ENCODE results near the gene FNDC11. TPM values are rescaled to one million over a fixed set of nuclear protein-coding genes. Genes with fewer than 3 reads are reported as not detected.

The FNDC11 gene
- total and polyA plus RNA-seq, 2 of the 13 experiments (the other 11 are each of a cell fraction or from before 2014, with no cell fraction given): 0.07 TPM; not detected in 1

DNA sequence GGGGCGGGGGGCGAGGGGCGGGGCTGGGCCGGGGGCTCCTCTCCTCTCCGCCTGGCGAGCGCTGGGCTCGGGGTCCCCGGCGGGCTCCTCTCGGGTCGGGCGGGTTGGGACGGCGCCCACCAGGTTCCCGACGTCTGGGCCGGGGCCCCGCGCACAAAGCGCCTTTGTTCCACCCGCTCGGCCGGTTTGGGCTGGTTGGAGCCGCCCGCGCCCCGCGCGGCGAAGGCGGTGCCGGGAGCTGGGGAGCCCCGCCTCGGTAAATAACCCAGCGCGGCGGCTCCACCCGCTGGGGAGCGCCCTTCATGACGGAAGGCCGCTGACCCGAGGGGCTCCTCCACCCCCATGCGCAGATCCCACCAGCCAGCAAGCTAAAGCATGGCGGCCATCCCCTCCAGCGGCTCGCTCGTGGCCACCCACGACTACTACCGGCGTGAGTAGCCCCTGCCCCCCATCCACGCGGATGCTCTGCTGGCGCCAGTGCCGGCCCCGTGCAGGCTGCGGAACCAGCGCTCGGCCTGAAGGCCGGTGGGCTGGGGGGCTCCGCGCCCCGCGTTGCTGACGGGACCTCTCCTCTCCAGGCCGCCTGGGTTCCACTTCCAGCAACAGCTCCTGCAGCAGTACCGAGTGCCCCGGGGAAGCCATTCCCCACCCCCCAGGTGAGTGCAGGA lies 32.9 kb upstream of the FNDC11 start (continued):
- TF ChIP-seq, protein P1, sequence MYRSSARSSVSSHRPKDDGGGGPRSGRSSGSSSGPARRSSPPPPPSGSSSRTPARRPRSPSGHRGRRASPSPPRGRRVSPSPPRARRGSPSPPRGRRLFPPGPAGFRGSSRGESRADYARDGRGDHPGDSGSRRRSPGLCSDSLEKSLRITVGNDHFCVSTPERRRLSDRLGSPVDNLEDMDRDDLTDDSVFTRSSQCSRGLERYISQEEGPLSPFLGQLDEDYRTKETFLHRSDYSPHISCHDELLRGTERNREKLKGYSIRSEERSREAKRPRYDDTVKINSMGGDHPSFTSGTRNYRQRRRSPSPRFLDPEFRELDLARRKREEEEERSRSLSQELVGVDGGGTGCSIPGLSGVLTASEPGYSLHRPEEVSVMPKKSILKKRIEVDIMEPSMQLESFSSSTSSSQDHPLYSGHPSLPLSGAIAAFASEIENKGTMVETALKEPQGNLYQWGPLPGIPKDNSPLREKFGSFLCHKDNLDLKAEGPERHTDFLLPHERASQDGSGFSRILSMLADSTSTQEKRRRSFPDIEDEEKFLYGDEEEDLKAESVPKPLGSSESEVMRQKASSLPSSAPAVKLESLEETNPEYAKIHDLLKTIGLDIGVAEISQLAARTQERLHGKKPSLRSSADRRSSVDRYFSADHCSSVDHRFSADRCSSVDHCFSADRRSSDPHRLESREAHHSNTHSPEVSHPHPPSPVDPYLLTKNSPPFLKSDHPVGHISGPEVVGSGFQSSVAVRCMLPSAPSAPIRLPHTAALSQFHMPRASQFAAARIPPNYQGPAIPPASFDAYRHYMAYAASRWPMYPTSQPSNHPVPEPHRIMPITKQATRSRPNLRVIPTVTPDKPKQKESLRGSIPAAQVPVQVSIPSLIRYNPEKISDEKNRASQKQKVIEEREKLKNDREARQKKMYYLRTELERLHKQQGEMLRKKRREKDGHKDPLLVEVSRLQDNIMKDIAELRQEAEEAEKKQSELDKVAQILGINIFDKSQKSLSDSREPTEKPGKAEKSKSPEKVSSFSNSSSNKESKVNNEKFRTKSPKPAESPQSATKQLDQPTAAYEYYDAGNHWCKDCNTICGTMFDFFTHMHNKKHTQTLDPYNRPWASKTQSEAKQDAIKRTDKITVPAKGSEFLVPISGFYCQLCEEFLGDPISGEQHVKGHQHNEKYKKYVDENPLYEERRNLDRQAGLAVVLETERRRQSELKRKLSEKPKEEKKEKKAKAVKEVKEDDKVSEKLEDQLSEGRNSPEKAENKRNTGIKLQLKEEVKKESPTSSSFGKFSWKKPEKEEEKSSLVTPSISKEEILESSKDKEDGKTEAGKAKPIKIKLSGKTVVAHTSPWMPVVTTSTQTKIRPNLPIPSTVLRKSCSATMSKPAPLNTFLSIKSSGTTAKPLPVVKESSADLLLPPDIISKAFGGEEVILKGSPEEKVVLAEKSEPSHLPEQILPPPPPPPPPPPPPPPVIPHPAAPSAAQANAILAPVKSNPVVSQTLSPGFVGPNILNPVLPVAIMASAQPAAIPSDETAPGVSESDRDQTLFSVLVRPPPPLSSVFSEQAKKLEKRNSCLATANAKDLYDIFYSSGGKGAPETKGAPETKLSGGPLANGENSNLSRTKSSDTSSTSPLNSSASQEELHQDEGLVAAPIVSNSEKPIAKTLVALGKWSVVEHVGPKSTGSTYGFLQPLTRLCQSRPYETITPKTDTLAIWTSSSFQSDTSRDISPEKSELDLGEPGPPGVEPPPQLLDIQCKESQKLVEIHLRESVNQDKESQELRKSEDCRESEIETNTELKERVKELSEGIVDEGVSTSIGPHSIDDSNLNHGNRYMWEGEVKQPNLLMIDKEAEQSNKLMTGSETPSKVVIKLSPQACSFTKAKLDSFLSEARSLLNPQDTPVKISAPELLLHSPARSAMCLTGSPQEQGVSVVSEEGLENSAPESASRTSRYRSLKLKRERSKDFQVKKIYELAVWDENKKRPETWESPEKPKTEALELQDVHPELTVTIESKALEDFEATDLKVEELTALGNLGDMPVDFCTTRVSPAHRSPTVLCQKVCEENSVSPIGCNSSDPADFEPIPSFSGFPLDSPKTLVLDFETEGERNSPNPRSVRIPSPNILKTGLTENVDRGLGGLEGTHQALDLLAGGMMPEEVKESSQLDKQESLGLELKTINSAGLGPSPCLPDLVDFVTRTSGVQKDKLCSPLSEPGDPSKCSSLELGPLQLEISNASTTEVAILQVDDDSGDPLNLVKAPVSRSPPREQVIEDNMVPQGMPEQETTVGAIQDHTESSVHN (CRISPR knock-in tag; IDR thresholded peaks at IDR 0.05): no peak
- TF ChIP-seq ZFY (CRISPR knock-in tag; IDR thresholded peaks at IDR 0.05) (peak; percentile 41; the same call in 1 of the 2 replicates), NR2F2 (IDR thresholded peaks at IDR 0.05; ENCODE audit: borderline replicate concordance, low read depth) (no peak), NCOR1 (IDR thresholded peaks at IDR 0.05; ENCODE audit: borderline replicate concordance, low read length) (no peak), ZNF207 (IDR thresholded peaks at IDR 0.05; ENCODE audit: borderline replicate concordance) (no peak), HIVEP1 (CRISPR knock-in tag; IDR thresholded peaks at IDR 0.05) (peak; percentile 66), ZNF790 (CRISPR knock-in tag; IDR thresholded peaks at IDR 0.05; ENCODE audit: borderline replicate concordance) (no peak), ZNF776 (CRISPR knock-in tag; IDR thresholded peaks at IDR 0.05) (0 out of 2 replicates have a peak, but pooled peaks have one; percentile 33), RBFOX2 (IDR thresholded peaks at IDR 0.05; ENCODE audit: low read depth, low read length) (peak; percentile 42; the same call in 1 of the 2 replicates), FOXA1 (IDR thresholded peaks at IDR 0.05) (no peak), FOXA1 (CRISPR knock-in tag; IDR thresholded peaks at IDR 0.05) (peak; percentile 76), CCDC6 (CRISPR knock-in tag; IDR thresholded peaks at IDR 0.05) (no peak), ZBTB4 (CRISPR knock-in tag; IDR thresholded peaks at IDR 0.05; ENCODE audit: borderline replicate concordance) (0 out of 2 replicates have a peak, but pooled peaks have one; percentile 29), TRIM24 (CRISPR knock-in tag; IDR thresholded peaks at IDR 0.05) (no peak), ZNF713 (CRISPR knock-in tag; IDR thresholded peaks at IDR 0.05) (0 out of 2 replicates have a peak, but pooled peaks have one; percentile 55), ZSCAN31 (CRISPR knock-in tag; IDR thresholded peaks at IDR 0.05; ENCODE audit: low read depth) (no peak)
- TF ChIP-seq, protein P2, sequence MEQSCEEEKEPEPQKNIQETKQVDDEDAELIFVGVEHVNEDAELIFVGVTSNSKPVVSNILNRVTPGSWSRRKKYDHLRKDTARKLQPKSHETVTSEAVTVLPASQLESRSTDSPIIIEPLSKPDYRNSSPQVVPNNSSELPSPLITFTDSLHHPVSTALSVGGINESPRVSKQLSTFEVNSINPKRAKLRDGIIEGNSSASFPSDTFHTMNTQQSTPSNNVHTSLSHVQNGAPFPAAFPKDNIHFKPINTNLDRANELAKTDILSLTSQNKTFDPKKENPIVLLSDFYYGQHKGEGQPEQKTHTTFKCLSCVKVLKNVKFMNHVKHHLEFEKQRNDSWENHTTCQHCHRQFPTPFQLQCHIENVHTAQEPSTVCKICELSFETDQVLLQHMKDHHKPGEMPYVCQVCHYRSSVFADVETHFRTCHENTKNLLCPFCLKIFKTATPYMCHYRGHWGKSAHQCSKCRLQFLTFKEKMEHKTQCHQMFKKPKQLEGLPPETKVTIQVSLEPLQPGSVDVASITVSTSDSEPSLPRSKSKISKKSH (CRISPR knock-in tag; IDR thresholded peaks at IDR 0.05; ENCODE audit: borderline replicate concordance): peak; percentile 45; the same call in 1 of the 2 replicates

Data from HepG2 (cell line).